ENCODE results near the gene CCDC12.

The CCDC12 gene

GRCh38 chr3:46935168-46935858 is 41.2 kb downstream of the CCDC12 start:
- no peak for DNase-seq

GRCh38 chr3:46934498-46935167 is 41.9 kb downstream of the CCDC12 start:
- DNase-seq, result no peak

- no peak for DNase-seq
These were observed 42.5 kb downstream of the CCDC12 start for GRCh38 chr3:46934072-46934471.

- DNase-seq, result no peak
These were observed 43.3 kb downstream of the CCDC12 start for GRCh38 chr3:46933261-46933660.

GRCh38 chr3:46932455-46933225 is 43.9 kb downstream of the CCDC12 start:
- no peak for DNase-seq

GRCh38 chr3:46931631-46932331 is 44.8 kb downstream of the CCDC12 start:
- DNase-seq, result peak in 1 of 2 experiments; percentile 30

- no peak for DNase-seq
These were observed 45.6 kb downstream of the CCDC12 start for GRCh38 chr3:46930945-46931403.

- DNase-seq, result no peak
These were observed 46.2 kb downstream of the CCDC12 start for GRCh38 chr3:46930166-46930944.

- no peak for DNase-seq
These were observed 47.2 kb downstream of the CCDC12 start for GRCh38 chr3:46929324-46929723.

GRCh38 chr3:46928282-46928681 is 48.3 kb downstream of the CCDC12 start:
- no peak for DNase-seq

GRCh38 chr3:46927718-46928073 is 48.8 kb downstream of the CCDC12 start:
- no peak for DNase-seq

GRCh38 chr3:46926871-46927717 is 49.5 kb downstream of the CCDC12 start:
- peak in 1 of 2 experiments; percentile 27 for DNase-seq

GRCh38 chr3:46926447-46926846 is 50.1 kb downstream of the CCDC12 start:
- DNase-seq, result no peak

GRCh38 chr3:46926039-46926438 is 50.5 kb downstream of the CCDC12 start:
- no peak for DNase-seq

GRCh38 chr3:46925585-46925934 is 51.0 kb downstream of the CCDC12 start:
- DNase-seq, result no peak

- no peak for DNase-seq
These were observed 51.5 kb downstream of the CCDC12 start for GRCh38 chr3:46924921-46925584.

GRCh38 chr3:46923559-46924350 is 52.8 kb downstream of the CCDC12 start:
- DNase-seq, result peak; percentile 39 to 48

- no peak for DNase-seq
These were observed 53.5 kb downstream of the CCDC12 start for GRCh38 chr3:46922871-46923558.

- DNase-seq, result no peak
These were observed 54.1 kb downstream of the CCDC12 start for GRCh38 chr3:46922426-46922825.
